Measurements from ENCODE around the gene ADGRD1.
"Not testable (repeated sequence)": the region's sequence is repeated elsewhere in the genome, so short reads cannot be mapped to it uniquely, and the experiment has no call there.

The ADGRD1 gene

GRCh38 chr12:130953771-130954543 lies at the start of gene ADGRD1:
TSS of gene ADGRD1 (plus strand) at chr12:130953907. CDS start at chr12:130954466, 559 bp downstream.
- no peak for DNase-seq (ENCODE audit: low read depth)

- no peak for DNase-seq (ENCODE audit: low read depth)
Observed at GRCh38 chr12:130904064-130904463, 49.6 kb upstream of the ADGRD1 start.

- not testable (repeated sequence) for DNase-seq (ENCODE audit: low read depth)
Observed at GRCh38 chr12:130904936-130905455, 48.7 kb upstream of the ADGRD1 start.

GRCh38 chr12:130909111-130909510 lies 44.6 kb upstream of the ADGRD1 start:
- DNase-seq (ENCODE audit: low read depth) = no peak

GRCh38 chr12:130911193-130911592 lies 42.5 kb upstream of the ADGRD1 start:
- DNase-seq (ENCODE audit: low read depth) = no peak

- no peak for DNase-seq (ENCODE audit: low read depth)
Observed at GRCh38 chr12:130911933-130912332, 41.8 kb upstream of the ADGRD1 start.

- no peak for DNase-seq (ENCODE audit: low read depth)
Observed at GRCh38 chr12:130916241-130916911, 37.3 kb upstream of the ADGRD1 start.

GRCh38 chr12:130917607-130918006 lies 36.1 kb upstream of the ADGRD1 start:
- no peak for DNase-seq (ENCODE audit: low read depth)

- DNase-seq (ENCODE audit: low read depth) = no peak
Observed at GRCh38 chr12:130919086-130919485, 34.6 kb upstream of the ADGRD1 start.

- DNase-seq (ENCODE audit: low read depth) = no peak
Observed at GRCh38 chr12:130920119-130920703, 33.5 kb upstream of the ADGRD1 start.

GRCh38 chr12:130920723-130921381 lies 32.9 kb upstream of the ADGRD1 start:
- no peak for DNase-seq (ENCODE audit: low read depth)

- DNase-seq (ENCODE audit: low read depth) = no peak
Observed at GRCh38 chr12:130922511-130922953, 31.2 kb upstream of the ADGRD1 start.

- DNase-seq (ENCODE audit: low read depth) = no peak
Observed at GRCh38 chr12:130924966-130925665, 28.6 kb upstream of the ADGRD1 start.

GRCh38 chr12:130925666-130926015 lies 28.1 kb upstream of the ADGRD1 start:
- no peak for DNase-seq (ENCODE audit: low read depth)

GRCh38 chr12:130929363-130929762 lies 24.3 kb upstream of the ADGRD1 start:
- DNase-seq (ENCODE audit: low read depth) = no peak

- DNase-seq (ENCODE audit: low read depth) = no peak
Observed at GRCh38 chr12:130932061-130932930, 21.4 kb upstream of the ADGRD1 start.

- no peak for DNase-seq (ENCODE audit: low read depth)
Observed at GRCh38 chr12:130933269-130933995, 20.3 kb upstream of the ADGRD1 start.

GRCh38 chr12:130934753-130935152 lies 19.0 kb upstream of the ADGRD1 start:
- DNase-seq (ENCODE audit: low read depth) = no peak

- no peak for DNase-seq (ENCODE audit: low read depth)
Observed at GRCh38 chr12:130936561-130936960, 17.1 kb upstream of the ADGRD1 start.

- DNase-seq (ENCODE audit: low read depth) = no peak
Observed at GRCh38 chr12:130937063-130937462, 16.6 kb upstream of the ADGRD1 start.
